HepG2 (cell line): ENCODE results near the gene RASSF7. TPM values are rescaled to one million over a fixed set of nuclear protein-coding genes. Genes with fewer than 3 reads are reported as not detected.

Experiments used
- ATAC-seq: fragments of 200-7000 bp; cut with Tn5 transposase; 3 replicates; pipeline ENCODE4 v1.9.1; 2020; ENCODE audit warnings: mild to moderate bottlenecking, moderate library complexity
- BruUV-seq: library from RNA; stranded (reverse); fragments of 400-500 nt; replicated peaks from 2 replicates; lab custom pipeline; 2021; lab: Mats Ljungman, UMichigan
- CTCF ChIA-PET: fragments of 300-600 bp; formaldehyde crosslinking; extraction: SDS; loops from one replicate; lab custom pipeline; 2021; ENCODE audit warnings: low total read pairs, inconsistent platforms, low intra/inter-chr PET ratio; lab: Yijun Ruan, JAX
- POLR2A ChIA-PET: fragments of 350-600 bp; sonication (Branson Sonifier 250); formaldehyde crosslinking; loops from one replicate; lab custom pipeline; 2020; ENCODE audit warnings: antibody characterized with exemption, inconsistent platforms; lab: Yijun Ruan, JAX
- DNase-seq: peaks from one replicate; pipeline ENCODE4 v3.0.0-alpha.2; 2015; ENCODE audit warnings: low spot score
- FAIRE-seq: peaks from 3 replicates; lab custom pipeline; 2011; peaks lifted over from hg19 to GRCh38; lab: Jason Lieb, UNC
- H2AFZ ChIP-seq: one replicate; pipeline ENCODE4 v1.6.1; 2011; ENCODE audit warnings: low read length, inconsistent platforms
- H3K27ac ChIP-seq: fragments of 300-600 bp; 3 replicates; pipeline ENCODE4 v1.8.0; 2011; ENCODE audit warnings: mixed run types, mild to moderate bottlenecking, mixed read lengths, low read length, inconsistent platforms; ENCODE audit not compliant: insufficient read depth; ENCODE audit errors: extremely low read length
- H3K27me3 ChIP-seq, 2 experiments: fragments of 200-600 bp in 1 of 2; 2 replicates in 1 of 2; 3 replicates in 1 of 2; pipeline versions ENCODE4 v1.6.0 to v1.8.0; 2011; ENCODE audit warnings: low read length in 2 of 2, mild to moderate bottlenecking in 2 of 2, moderate library complexity in 2 of 2, inconsistent platforms in 1 of 2; ENCODE audit not compliant: insufficient read depth in 2 of 2, control insufficient read depth in 1 of 2
- H3K36me3 ChIP-seq, 2 experiments: fragments of 200-600 bp in 1 of 2; replicated peaks in 1 of 2; 2 replicates in 1 of 2; 3 replicates in 1 of 2; pipeline versions ENCODE4 v1.5.1 to v1.8.0; 2011; ENCODE audit warnings: low read length in 2 of 2, inconsistent platforms in 1 of 2; ENCODE audit not compliant: insufficient read depth in 2 of 2, control insufficient read depth in 1 of 2
- H3K4me1 ChIP-seq: 2 replicates; pipeline ENCODE4 v1.5.1; 2012; ENCODE audit warnings: low read length, inconsistent platforms; ENCODE audit not compliant: insufficient read depth
- H3K4me2 ChIP-seq: 2 replicates; pipeline ENCODE4 v1.6.0; 2011; ENCODE audit warnings: low read depth, low read length, inconsistent platforms
- H3K4me3 ChIP-seq, 3 experiments: fragments of 200-600 bp in 1 of 3; sonication (generic), shearing (Covaris generic) in 1 of 3; replicated peaks in 1 of 3; 2 replicates each; pipeline ENCODE4 v1.5.1; 2011 to 2016; ENCODE audit warnings: low read length in 3 of 3, inconsistent platforms in 2 of 3, low read depth in 2 of 3, mild to moderate bottlenecking in 2 of 3, control low read depth in 1 of 3, mixed read lengths in 1 of 3; ENCODE audit not compliant: insufficient read depth in 1 of 3
- H3K79me2 ChIP-seq: one replicate; pipeline ENCODE4 v1.6.1; 2011; ENCODE audit warnings: low read length, inconsistent platforms; ENCODE audit not compliant: insufficient read depth
- H3K9ac ChIP-seq: 2 replicates; pipeline ENCODE4 v1.6.0; 2011; ENCODE audit warnings: mild to moderate bottlenecking, low read depth, low read length, inconsistent platforms; ENCODE audit not compliant: insufficient read depth
- H3K9me3 ChIP-seq: 2 replicates; pipeline ENCODE4 v1.5.1; 2012; ENCODE audit warnings: mild to moderate bottlenecking, low read length
- H4K20me1 ChIP-seq: 2 replicates; pipeline ENCODE4 v1.6.0; 2011; ENCODE audit warnings: inconsistent platforms, mild to moderate bottlenecking, low read length, moderate library complexity; ENCODE audit not compliant: insufficient read depth
- ARHGAP35 ChIP-seq: sonication (generic); formaldehyde crosslinking; IDR thresholded peaks from 2 replicates; pipeline ENCODE4 v1.9.0; 2022; ENCODE audit warnings: mild to moderate bottlenecking, inconsistent platforms, moderate library complexity, missing genetic modification reagents, borderline replicate concordance
- CENPT ChIP-seq: sonication (generic); formaldehyde crosslinking; IDR thresholded peaks from 2 replicates; pipeline ENCODE4 v1.8.0; 2022; ENCODE audit warnings: low read depth, mild to moderate bottlenecking, moderate library complexity, missing genetic modification reagents
- ELF3 ChIP-seq: IDR thresholded peaks from 2 replicates; pipeline ENCODE4 v1.6.1; 2016; ENCODE audit warnings: missing genetic modification reagents, missing compliant biosample characterization
- FLYWCH1 ChIP-seq: sonication (generic); formaldehyde crosslinking; IDR thresholded peaks from 2 replicates; pipeline ENCODE4 v1.8.1; 2023; ENCODE audit warnings: mild to moderate bottlenecking, missing genetic modification reagents
- HDAC2 ChIP-seq: sonication (generic); formaldehyde crosslinking; IDR thresholded peaks from 2 replicates; pipeline ENCODE4 v1.4.0; 2020; ENCODE audit warnings: missing genetic modification reagents
- MEIS1 ChIP-seq: sonication (generic); formaldehyde crosslinking; IDR thresholded peaks from 2 replicates; pipeline ENCODE4 v1.9.0; 2021; ENCODE audit warnings: mild to moderate bottlenecking, missing genetic modification reagents, moderate library complexity, borderline replicate concordance
- PAX8 ChIP-seq: sonication (generic); formaldehyde crosslinking; IDR thresholded peaks from 2 replicates; pipeline ENCODE4 v1.8.0; 2022; ENCODE audit warnings: mild to moderate bottlenecking, missing genetic modification reagents, borderline replicate concordance
- PHF8 ChIP-seq: sonication (generic); formaldehyde crosslinking; IDR thresholded peaks from 2 replicates; pipeline ENCODE4 v1.5.0; 2020; ENCODE audit warnings: missing genetic modification reagents
- POLR2AphosphoS2 ChIP-seq: IDR thresholded peaks from 2 replicates; pipeline ENCODE4 v1.6.1; 2011; ENCODE audit warnings: low read depth, low read length, improper control_type of control experiment
- SAP130 ChIP-seq: IDR thresholded peaks from 2 replicates; pipeline ENCODE4 v1.6.1; 2016; ENCODE audit warnings: low read depth
- SNRNP70 ChIP-seq: fragments of 200-400 bp; formaldehyde crosslinking; IDR thresholded peaks from 2 replicates; pipeline ENCODE4 v1.6.1; 2017; ENCODE audit warnings: mild to moderate bottlenecking, low read depth, low read length, moderate library complexity
- ZFP36L2 ChIP-seq: sonication (generic); formaldehyde crosslinking; IDR thresholded peaks from 2 replicates; pipeline ENCODE4 v1.4.0; 2020; ENCODE audit warnings: missing genetic modification reagents
- ZNF224 ChIP-seq: sonication (generic); formaldehyde crosslinking; IDR thresholded peaks from 2 replicates; pipeline ENCODE4 v1.5.0; 2020; ENCODE audit warnings: mild to moderate bottlenecking, missing genetic modification reagents
- ZNF251 ChIP-seq: sonication (generic); formaldehyde crosslinking; IDR thresholded peaks from 2 replicates; pipeline ENCODE4 v1.9.0; 2021; ENCODE audit warnings: mild to moderate bottlenecking, missing genetic modification reagents
- ZNF432 ChIP-seq: sonication (generic); formaldehyde crosslinking; IDR thresholded peaks from 2 replicates; pipeline ENCODE4 v1.5.0; 2020; ENCODE audit warnings: missing genetic modification reagents, mild to moderate bottlenecking, borderline replicate concordance
- ZNF547 ChIP-seq: sonication (generic); formaldehyde crosslinking; IDR thresholded peaks from 2 replicates; pipeline ENCODE4 v1.5.1; 2020; ENCODE audit warnings: mild to moderate bottlenecking, missing genetic modification reagents
- ZNF570 ChIP-seq: sonication (generic); formaldehyde crosslinking; IDR thresholded peaks from 2 replicates; pipeline ENCODE4 v1.4.0; 2020; ENCODE audit warnings: mild to moderate bottlenecking, missing genetic modification reagents, borderline replicate concordance
- ZNF605 ChIP-seq: sonication (generic); formaldehyde crosslinking; IDR thresholded peaks from 2 replicates; pipeline ENCODE4 v1.8.0; 2022; ENCODE audit warnings: mild to moderate bottlenecking, missing genetic modification reagents
- ZNF878 ChIP-seq: sonication (generic); formaldehyde crosslinking; IDR thresholded peaks from 2 replicates; pipeline ENCODE4 v1.8.1; 2023; ENCODE audit warnings: mild to moderate bottlenecking, missing genetic modification reagents, moderate library complexity
- ZNF879 ChIP-seq: sonication (generic); formaldehyde crosslinking; IDR thresholded peaks from 2 replicates; pipeline ENCODE4 v1.8.1; 2023; ENCODE audit warnings: missing genetic modification reagents
- WGBS: methylation state at CpG from one replicate; pipeline ENCODE4 v1.1.6; 2017; ENCODE audit warnings: low lambda C conversion rate; 5-methylcytosine and 5-hydroxymethylcytosine counted together
- in situ Hi-C: cut with HindIII; loops from 2 replicates; pipeline ENCODE4 v1.10.0; 2017; ENCODE audit warnings: low pct_unique_long_range_greater_than_20kb; ENCODE audit not compliant: extremely low pct_ligation_motif_present
- intact Hi-C: fragments of 100-400 bp; cut with micrococcal nuclease; formaldehyde crosslinking; loops from one replicate; pipeline ENCODE4 v1.10.0; 2022; ENCODE audit not compliant: unreplicated experiment
- polyA plus RNA-seq, 8 experiments: library from polyadenylated mRNA; depleted of rRNA in 3 of 8; stranded (reverse) in 7 of 8; unstranded in 1 of 8; fragments of >200 nt; fragmentation: Illumina TruSeq in 4 of 8; extraction: Trizol in 4 of 8; gene quantifications; 2 replicates each; pipeline versions ENCODE4 v1.2.1 to v1.2.3, GENCODE V29; 2011 to 2016; ENCODE audit warnings: low read depth in 4 of 8, missing spikeins in 1 of 8, mixed read lengths in 1 of 8; ENCODE audit not compliant: insufficient read depth in 1 of 8
- total RNA-seq, 5 experiments: library from RNA; depleted of rRNA; stranded (reverse); fragments of >200 nt; fragmentation: Illumina TruSeq; extraction: Trizol; gene quantifications; 2 replicates each; pipeline ENCODE4 v1.2.3, GENCODE V29; 2016; ENCODE audit warnings: low read depth in 1 of 5
- TF ChIP-seq, protein P1 (sequence below): sonication (generic); formaldehyde crosslinking; IDR thresholded peaks from 2 replicates; pipeline ENCODE4 v1.9.0; 2022; ENCODE audit warnings: low read depth, missing genetic modification reagents
- TF ChIP-seq, protein P2 (sequence below): sonication (generic); formaldehyde crosslinking; IDR thresholded peaks from 2 replicates; pipeline ENCODE4 v1.5.0; 2020; ENCODE audit warnings: mild to moderate bottlenecking, missing genetic modification reagents, borderline replicate concordance

RASSF7 gene
- total and polyA plus RNA-seq, 2 of the 13 experiments (the other 11 are each of a cell fraction or from before 2014, with no cell fraction given) = 20.2 to 28.6 TPM

DNA sequence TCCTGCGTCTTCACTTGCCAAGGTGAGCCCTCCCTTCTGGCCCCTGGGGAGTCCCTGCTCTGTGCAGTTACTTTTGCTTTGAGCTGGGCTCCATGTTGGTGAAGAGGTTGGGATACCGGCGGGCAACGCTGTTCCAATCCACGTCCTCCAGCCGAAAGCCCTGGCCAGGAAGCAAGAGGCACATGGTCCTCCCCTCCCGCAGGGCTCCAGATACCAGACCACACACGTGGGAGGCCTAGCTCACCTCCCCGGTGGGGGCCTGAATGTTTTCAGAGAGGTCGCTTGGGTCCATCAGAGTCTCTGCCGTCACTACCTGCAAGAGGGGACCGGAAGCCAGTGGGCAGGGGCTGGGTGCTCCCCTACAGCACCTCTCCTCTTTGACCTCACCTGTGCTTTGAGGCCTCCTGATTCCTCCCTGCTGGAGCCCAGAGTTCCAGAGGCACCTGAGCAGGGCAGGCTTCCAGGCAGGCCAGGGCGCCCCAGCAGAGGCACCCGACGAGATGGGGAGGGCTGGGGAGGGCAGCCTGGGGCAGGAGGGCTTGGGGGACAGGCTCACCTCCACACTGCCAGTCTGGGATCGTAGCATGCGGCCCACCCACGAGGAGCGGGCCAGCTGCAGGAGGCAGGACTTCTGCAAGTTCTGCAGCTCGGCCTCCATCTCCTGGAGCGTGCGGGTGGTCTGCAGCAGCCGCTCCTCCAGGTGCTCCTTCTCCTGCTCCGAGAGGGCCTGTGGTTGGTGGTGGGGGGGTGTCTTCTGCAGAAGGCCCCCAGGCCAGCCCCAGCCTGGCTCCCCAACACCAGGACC, 3.2 kb upstream of the RASSF7 start:
- H2AFZ ChIP-seq = no peak overlapping the region
- peaks cover 75% of the 10 kb centered on the region for H3K4me1 ChIP-seq
- H3K36me3 ChIP-seq = no peaks in the 10 kb centered on the region; a peak in 1 of 5 replicates
- CTCF ChIA-PET = no interaction called here
- WGBS = 34% methylated on average over 3 of the region's 24 CpGs
- no peaks in the 10 kb centered on the region for H4K20me1 ChIP-seq
- H3K27me3 ChIP-seq = peaks cover 4 to 7% of the 10 kb centered on the region in 2 experiments; a peak in 2 of 5 replicates
- peak overlapping the region; percentile 51 for H3K4me2 ChIP-seq
- BruUV-seq = no TSS peak
- intact Hi-C loops = loop anchor here (10.0 kb wide), 1 partner anchor 57 kb away; the partner anchor contains the start of gene IRF7
- H3K27ac ChIP-seq = no peak overlapping the region
- FAIRE-seq (no peak), ATAC-seq (no peak), DNase-seq (no peak)
- H3K9ac ChIP-seq = no peak overlapping the region
- H3K4me3 ChIP-seq = peak overlapping the region in 2 of 3 experiments; percentile 9 to 56; a peak in 4 of 6 replicates
- H3K79me2 ChIP-seq = peaks cover 8% of the 10 kb centered on the region
- in situ Hi-C loops = loop anchor here (5.0 to 10.0 kb wide), 2 partner anchors 40 to 67 kb away; partner anchors contain the start of genes CDHR5 and SCT
- H3K9me3 ChIP-seq = no peaks in the 10 kb centered on the region
- POLR2A ChIA-PET = interaction anchor here (1.1 to 2.1 kb wide), 2 partner anchors 18 to 148 kb away, joined by 5 to 9 read pairs; partner anchors contain the start of genes EPS8L2 and PHRF1
- 0 out of 2 replicates have a peak, but pooled peaks have one; percentile 29 for TF ChIP-seq ZNF547
- TF ChIP-seq MEIS1 (CRISPR knock-in tag) = no peak
- no peak for TF ChIP-seq SNRNP70
- no peak for TF ChIP-seq ZFP36L2 (CRISPR knock-in tag)
- no peak for TF ChIP-seq ZNF432 (CRISPR knock-in tag)
- TF ChIP-seq ZNF878 (CRISPR knock-in tag) = no peak
- TF ChIP-seq ZNF224 (CRISPR knock-in tag) = no peak
- TF ChIP-seq PAX8 (CRISPR knock-in tag) = no peak
- TF ChIP-seq ZNF570 (CRISPR knock-in tag) = no peak
- TF ChIP-seq HDAC2 (CRISPR knock-in tag) = no peak
- TF ChIP-seq ELF3 (CRISPR knock-in tag) = no peak
- TF ChIP-seq, protein P1, sequence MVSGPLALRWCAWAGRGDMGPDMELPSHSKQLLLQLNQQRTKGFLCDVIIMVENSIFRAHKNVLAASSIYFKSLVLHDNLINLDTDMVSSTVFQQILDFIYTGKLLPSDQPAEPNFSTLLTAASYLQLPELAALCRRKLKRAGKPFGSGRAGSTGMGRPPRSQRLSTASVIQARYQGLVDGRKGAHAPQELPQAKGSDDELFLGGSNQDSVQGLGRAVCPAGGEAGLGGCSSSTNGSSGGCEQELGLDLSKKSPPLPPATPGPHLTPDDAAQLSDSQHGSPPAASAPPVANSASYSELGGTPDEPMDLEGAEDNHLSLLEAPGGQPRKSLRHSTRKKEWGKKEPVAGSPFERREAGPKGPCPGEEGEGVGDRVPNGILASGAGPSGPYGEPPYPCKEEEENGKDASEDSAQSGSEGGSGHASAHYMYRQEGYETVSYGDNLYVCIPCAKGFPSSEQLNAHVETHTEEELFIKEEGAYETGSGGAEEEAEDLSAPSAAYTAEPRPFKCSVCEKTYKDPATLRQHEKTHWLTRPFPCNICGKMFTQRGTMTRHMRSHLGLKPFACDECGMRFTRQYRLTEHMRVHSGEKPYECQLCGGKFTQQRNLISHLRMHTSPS (CRISPR knock-in tag) = no peak
- TF ChIP-seq ARHGAP35 = no peak
- no peak for TF ChIP-seq PHF8 (CRISPR knock-in tag)
- TF ChIP-seq FLYWCH1 (CRISPR knock-in tag) = no peak
- TF ChIP-seq POLR2AphosphoS2 = no peak
- TF ChIP-seq SAP130 = peak; percentile 33; the same call in 1 of the 2 replicates
- no peak for TF ChIP-seq CENPT
- TF ChIP-seq ZNF605 = no peak
- TF ChIP-seq, protein P2, sequence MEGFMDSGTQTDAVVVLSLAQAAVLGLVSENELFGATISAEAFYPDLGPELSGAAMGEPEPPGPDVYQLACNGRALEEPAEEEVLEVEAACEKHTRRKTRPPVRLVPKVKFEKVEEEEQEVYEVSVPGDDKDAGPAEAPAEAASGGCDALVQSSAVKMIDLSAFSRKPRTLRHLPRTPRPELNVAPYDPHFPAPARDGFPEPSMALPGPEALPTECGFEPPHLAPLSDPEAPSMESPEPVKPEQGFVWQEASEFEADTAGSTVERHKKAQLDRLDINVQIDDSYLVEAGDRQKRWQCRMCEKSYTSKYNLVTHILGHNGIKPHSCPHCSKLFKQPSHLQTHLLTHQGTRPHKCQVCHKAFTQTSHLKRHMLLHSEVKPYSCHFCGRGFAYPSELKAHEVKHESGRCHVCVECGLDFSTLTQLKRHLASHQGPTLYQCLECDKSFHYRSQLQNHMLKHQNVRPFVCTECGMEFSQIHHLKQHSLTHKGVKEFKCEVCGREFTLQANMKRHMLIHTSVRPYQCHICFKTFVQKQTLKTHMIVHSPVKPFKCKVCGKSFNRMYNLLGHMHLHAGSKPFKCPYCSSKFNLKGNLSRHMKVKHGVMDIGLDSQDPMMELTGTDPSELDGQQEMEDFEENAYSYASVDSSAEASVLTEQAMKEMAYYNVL = no peak
- TF ChIP-seq ZNF879 (CRISPR knock-in tag) = no peak
- no peak for TF ChIP-seq ZNF251
